Esophagus squamous epithelium (tissue), 5 donors: Measurements from ENCODE around the gene GALR2. TPM values are rescaled to one million over a fixed set of nuclear protein-coding genes. Genes with fewer than 3 reads are reported as not detected.

Experiments
- DNase-seq: peaks from one replicate; lab custom pipeline; 2025; lab: John Stamatoyannopoulos, UW
- H3K27ac ChIP-seq, 4 donors: fragments of 200-600 bp; sonication (generic); one replicate each; pipeline ENCODE4 v1.5.1; 2016 to 2019; ENCODE audit warnings: mild to moderate bottlenecking in 1 of 4
- H3K27me3 ChIP-seq, 4 donors: fragments of 200-600 bp; sonication (generic); 1 replicate in 3 of 4; 2 replicates in 1 of 4; pipeline versions ENCODE4 v1.5.1 to v1.6.0; 2017 to 2021; ENCODE audit warnings: antibody characterized with exemption in 1 of 4
- H3K36me3 ChIP-seq, 3 donors: fragments of 200-600 bp; sonication (generic); one replicate each; pipeline ENCODE4 v1.5.1; 2016 to 2019
- H3K4me1 ChIP-seq, 3 donors: fragments of 200-600 bp; sonication (generic); one replicate each; pipeline ENCODE4 v1.5.1; 2017 to 2019
- H3K4me3 ChIP-seq, 4 donors: fragments of 200-600 bp; sonication (generic); 1 replicate in 3 of 4; 2 replicates in 1 of 4; pipeline ENCODE4 v1.5.1; 2016 to 2019; ENCODE audit warnings: mild to moderate bottlenecking in 2 of 4, moderate library complexity in 1 of 4
- H3K9me3 ChIP-seq, 3 donors: fragments of 200-600 bp; sonication (generic); one replicate each; pipeline ENCODE4 v1.5.1; 2016 to 2019
- POLR2A ChIP-seq, 4 donors: fragments of 450-650 bp; IDR thresholded peaks; one replicate each; pipeline ENCODE4 v1.6.1; 2017; ENCODE audit warnings: antibody characterized with exemption in 4 of 4, mild to moderate bottlenecking in 4 of 4, moderate library complexity in 3 of 4
- WGBS, 2 donors: methylation state at CpG; one replicate each; pipeline ENCODE4 v1.1.5; 2018; 5-methylcytosine and 5-hydroxymethylcytosine counted together
- intact Hi-C: fragments of 100-400 bp; cut with DNase I; formaldehyde crosslinking; loops from one replicate; pipeline ENCODE4 v1.15.0; 2022
- total RNA-seq, 4 donors: library from RNA; depleted of rRNA; stranded (reverse); fragments of >200 nt; gene quantifications; one replicate each; pipeline ENCODE4 v1.1.0, GENCODE V29; 2016
- TF ChIP-seq, protein P1 (sequence below), 6 experiments: fragments of 450-650 bp in 4 of 6; fragments of 200-600 bp in 2 of 6; sonication (generic) in 2 of 6; IDR thresholded peaks; one replicate each; pipeline ENCODE4 v1.5.1; 2016 to 2019; ENCODE audit warnings: antibody characterized with exemption in 6 of 6, mild to moderate bottlenecking in 4 of 6, moderate library complexity in 4 of 6
- donor health status: DM: yes; HTN: yes; CAD: no.

Gene GALR2
- total RNA-seq, 4 donors from 2014 or later = 0.32 to 1.6 (median 0.44) TPM; not detected in 1

DNA sequence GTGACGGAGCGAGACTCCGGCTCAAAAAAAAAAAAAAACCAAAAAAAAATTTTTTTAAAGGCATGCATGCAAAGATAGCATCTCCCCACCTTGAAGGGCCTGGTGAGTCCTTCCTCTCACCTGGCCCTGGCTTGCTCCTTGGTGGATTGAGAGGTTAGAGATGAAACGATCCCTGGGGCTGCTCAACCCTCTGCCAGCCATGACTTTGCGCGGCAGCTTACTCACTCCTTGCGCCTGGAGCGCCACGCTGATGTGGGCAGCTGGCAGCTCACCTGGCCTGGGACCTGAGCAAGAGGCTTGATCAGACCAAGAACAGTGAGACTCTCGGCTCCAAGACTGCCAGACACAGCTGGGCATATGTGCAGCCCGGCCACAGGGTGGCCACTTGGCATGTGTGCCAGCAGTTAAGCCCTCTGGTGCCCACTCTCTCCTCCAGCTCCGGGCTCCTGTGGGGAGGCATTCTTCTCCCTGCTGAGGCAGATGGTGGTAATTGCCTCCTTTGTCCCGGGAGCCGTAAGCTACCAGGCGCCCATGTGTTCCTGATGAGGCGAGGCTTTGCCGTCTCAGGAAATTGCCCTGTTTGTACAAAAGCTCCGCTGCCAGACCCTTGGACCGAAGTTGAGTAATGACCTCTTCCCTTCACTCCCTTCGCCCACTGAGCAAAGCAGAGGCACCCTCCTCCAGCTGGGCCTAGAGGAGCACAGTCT lies 42.4 kb upstream of the GALR2 start:
- TF ChIP-seq, protein P1, sequence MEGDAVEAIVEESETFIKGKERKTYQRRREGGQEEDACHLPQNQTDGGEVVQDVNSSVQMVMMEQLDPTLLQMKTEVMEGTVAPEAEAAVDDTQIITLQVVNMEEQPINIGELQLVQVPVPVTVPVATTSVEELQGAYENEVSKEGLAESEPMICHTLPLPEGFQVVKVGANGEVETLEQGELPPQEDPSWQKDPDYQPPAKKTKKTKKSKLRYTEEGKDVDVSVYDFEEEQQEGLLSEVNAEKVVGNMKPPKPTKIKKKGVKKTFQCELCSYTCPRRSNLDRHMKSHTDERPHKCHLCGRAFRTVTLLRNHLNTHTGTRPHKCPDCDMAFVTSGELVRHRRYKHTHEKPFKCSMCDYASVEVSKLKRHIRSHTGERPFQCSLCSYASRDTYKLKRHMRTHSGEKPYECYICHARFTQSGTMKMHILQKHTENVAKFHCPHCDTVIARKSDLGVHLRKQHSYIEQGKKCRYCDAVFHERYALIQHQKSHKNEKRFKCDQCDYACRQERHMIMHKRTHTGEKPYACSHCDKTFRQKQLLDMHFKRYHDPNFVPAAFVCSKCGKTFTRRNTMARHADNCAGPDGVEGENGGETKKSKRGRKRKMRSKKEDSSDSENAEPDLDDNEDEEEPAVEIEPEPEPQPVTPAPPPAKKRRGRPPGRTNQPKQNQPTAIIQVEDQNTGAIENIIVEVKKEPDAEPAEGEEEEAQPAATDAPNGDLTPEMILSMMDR (IDR thresholded peaks at IDR 0.05) = no peak
- TF ChIP-seq POLR2A (IDR thresholded peaks at IDR 0.05) = no peak
- H3K27ac ChIP-seq = no peak overlapping the region
- no peaks in the 10 kb centered on the region for H3K36me3 ChIP-seq
- no peak for DNase-seq
- H3K4me3 ChIP-seq = no peak overlapping the region
- H3K27me3 ChIP-seq = no peaks in the 10 kb centered on the region
- WGBS, 2 donors = 76 to 82% methylated on average over 9 to 17 of the region's 20 CpGs
- intact Hi-C loops = no loop called here
- H3K4me1 ChIP-seq = peaks cover 10 to 43% (median 10%) of the 10 kb centered on the region in 3 donors
- no peaks in the 10 kb centered on the region for H3K9me3 ChIP-seq

GRCh38 chr17:76032780-76033108 lies 41.8 kb upstream of the GALR2 start:
- peaks cover 0 to 2% (median 0%) of the 10 kb centered on the region in 3 donors for H3K36me3 ChIP-seq
- H3K27ac ChIP-seq = no peak overlapping the region
- H3K4me1 ChIP-seq = peaks cover 10 to 39% (median 10%) of the 10 kb centered on the region in 3 donors
- intact Hi-C loops = no loop called here
- DNase-seq = no peak
- TF ChIP-seq, protein P1 (IDR thresholded peaks at IDR 0.05) = no peak
- TF ChIP-seq POLR2A (IDR thresholded peaks at IDR 0.05) = no peak
- no peak overlapping the region for H3K4me3 ChIP-seq
- no peaks in the 10 kb centered on the region for H3K9me3 ChIP-seq
- WGBS, 2 donors = 83 to 90% methylated on average over 3 to 5 of the region's 5 CpGs
- no peaks in the 10 kb centered on the region for H3K27me3 ChIP-seq

DNA sequence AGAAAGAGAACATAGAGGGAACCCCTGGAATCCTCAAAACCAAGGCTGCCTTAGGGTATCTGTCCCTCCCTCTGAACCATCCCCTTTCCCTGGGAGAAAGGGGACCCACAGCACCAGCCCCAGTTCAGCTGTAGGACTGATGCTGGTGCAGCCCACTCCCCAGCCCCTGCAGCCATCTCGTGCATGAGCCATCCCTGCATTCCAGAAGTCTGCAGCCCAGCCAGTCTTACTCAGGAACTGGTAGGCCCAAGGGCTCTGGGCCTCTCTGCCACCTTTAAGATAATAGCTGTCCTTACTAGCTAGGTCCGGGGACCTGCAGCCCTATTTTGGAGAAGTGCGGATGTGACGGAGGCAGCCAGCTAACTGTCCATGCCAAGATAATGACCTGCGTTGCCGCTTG lies 41.4 kb upstream of the GALR2 start:
- peaks cover 7 to 35% (median 10%) of the 10 kb centered on the region in 3 donors for H3K4me1 ChIP-seq
- H3K36me3 ChIP-seq = peaks cover 0 to 6% (median 0%) of the 10 kb centered on the region in 3 donors
- H3K27me3 ChIP-seq = no peaks in the 10 kb centered on the region
- 92 to 93% methylated on average over 2 to 3 of the region's 6 CpGs for WGBS, 2 donors
- intact Hi-C loops = no loop called here
- no peak overlapping the region for H3K27ac ChIP-seq
- no peak overlapping the region for H3K4me3 ChIP-seq
- TF ChIP-seq POLR2A (IDR thresholded peaks at IDR 0.05) = no peak
- TF ChIP-seq, protein P1 (IDR thresholded peaks at IDR 0.05) = no peak
- no peaks in the 10 kb centered on the region for H3K9me3 ChIP-seq
- DNase-seq = no peak

DNA sequence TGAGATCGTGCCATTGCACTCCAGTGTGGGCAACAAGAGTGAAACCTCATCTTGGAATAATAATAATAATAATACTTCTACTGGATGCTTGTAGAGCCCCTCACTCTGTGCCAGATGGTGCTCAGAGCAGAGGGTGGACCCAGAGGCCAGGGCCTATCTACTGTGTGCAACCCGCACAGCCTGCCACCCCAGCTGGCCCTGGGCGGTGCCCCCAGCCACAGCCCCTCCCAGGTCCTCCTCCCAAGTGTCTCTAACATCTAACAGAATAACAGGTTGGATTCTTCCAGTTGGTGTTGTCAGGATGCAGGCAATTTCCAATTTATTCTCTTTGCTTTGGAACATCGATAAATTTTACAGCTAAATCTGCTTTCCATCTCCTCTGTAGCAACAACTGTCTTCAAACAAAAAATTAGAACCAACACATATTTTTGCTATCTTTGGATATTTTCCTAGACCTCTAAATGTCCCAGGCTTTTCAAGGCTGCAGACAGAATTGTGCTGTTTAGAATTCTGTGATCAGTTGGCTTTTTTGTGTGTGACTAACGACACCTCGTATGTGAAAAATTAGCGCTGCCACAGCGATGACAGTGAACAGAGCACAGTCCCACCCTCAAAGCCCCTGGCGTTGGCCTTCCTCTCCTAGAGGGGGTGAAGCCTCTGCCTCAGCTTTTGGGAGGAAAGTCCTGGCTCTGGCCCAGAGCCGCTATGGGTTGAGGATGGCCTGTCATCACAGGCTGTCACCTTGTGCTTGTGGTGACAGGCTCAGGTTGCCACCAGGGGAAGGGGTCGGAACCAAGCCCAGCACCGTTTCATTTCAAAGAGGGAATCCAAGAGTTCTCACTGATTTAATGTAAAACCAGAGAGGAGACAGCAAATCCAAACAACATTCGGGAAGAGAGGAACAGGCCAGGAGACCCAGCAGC lies 39.9 kb upstream of the GALR2 start:
- H3K9me3 ChIP-seq = no peaks in the 10 kb centered on the region
- no peak for DNase-seq
- H3K36me3 ChIP-seq = peaks cover 2 to 22% (median 9%) of the 10 kb centered on the region in 3 donors
- peaks cover under 1 to 20% (median 3%) of the 10 kb centered on the region in 3 donors for H3K4me1 ChIP-seq
- H3K4me3 ChIP-seq = no peak overlapping the region
- H3K27ac ChIP-seq = no peak overlapping the region
- H3K27me3 ChIP-seq = no peaks in the 10 kb centered on the region
- intact Hi-C loops = no loop called here
- TF ChIP-seq, protein P1 (IDR thresholded peaks at IDR 0.05) = no peak
- no peak for TF ChIP-seq POLR2A (IDR thresholded peaks at IDR 0.05)
- WGBS, 2 donors = 84 to 86% methylated on average over 6 to 12 of the region's 13 CpGs
